Adipose tissue (tissue), 3 donors: ENCODE data around the gene VPS39. TPM values are rescaled to one million over a fixed set of nuclear protein-coding genes. Genes with fewer than 3 reads are reported as not detected.
"Not testable (repeated sequence)": the region's sequence is repeated elsewhere in the genome, so short reads cannot be mapped to it uniquely, and the experiment has no call there.

Experiments
- H3K27ac ChIP-seq: one replicate; pipeline ENCODE4 v1.5.1; 2013; ENCODE audit warnings: low read depth, low read length
- WGBS, 3 donors: extraction: QIAGEN DNeasy Blood & Tissue Kit; methylation state at CpG; one replicate each; pipeline ENCODE4 v1.1.7; 2013; 5-methylcytosine and 5-hydroxymethylcytosine counted together
- polyA plus RNA-seq, 3 donors: library from polyadenylated mRNA; stranded (reverse); fragments of 200-250 nt; gene quantifications; one replicate each; pipeline ENCODE4 v1.2.3, GENCODE V29; 2013
- donor health status: healthy with polysubstance abuse.
- donor health status: Bipolar disorder and iron deficiency.
- donor health status: healthy.

VPS39 gene
- polyA plus RNA-seq, result 10 to 100 TPM; 20.6 to 37.3 (median 29.9) TPM

DNA sequence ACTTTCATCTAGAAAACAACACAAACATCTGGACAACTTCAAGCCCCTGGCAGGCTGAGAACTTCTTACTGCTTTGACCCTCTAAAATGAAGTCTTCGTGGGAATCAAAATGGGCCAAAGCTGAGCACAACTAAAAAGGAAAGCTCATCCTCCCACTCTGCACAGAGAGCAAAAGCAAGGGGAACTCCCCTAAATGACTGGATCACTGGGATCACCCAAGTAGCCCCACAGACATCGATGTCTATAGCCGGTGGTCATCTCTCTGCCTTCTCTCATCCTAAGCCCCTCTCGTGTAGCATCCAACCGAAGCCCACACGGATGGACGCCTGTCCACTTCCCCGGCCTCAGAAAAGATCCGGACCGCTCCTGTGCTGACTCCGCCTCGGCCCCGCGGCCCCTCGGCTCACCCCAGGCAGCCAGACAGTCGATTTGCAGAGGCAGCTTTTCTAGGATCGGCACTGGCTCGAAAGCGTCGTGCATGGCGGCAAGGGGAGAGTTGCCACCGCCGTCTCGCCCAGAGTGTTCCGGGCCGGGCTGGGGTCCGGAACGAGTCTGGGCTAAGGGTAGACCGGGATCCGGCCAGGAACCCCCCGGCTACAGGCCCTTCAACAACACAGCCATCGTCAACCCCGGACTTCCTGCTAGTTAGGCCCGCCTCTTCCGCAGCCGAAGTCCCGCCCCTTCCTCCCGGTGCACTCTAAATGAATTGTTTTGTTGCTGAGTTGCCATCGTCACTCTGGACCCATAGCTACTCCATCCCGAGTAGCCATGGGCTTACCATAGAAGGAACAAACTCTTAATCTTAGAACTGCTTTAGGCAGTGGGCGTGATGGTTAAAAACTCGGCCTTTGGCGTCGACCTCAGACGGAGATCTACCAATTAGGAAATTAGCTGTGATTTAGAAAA lies at the start of gene VPS39:
TSS of gene VPS39 (minus strand) at position 631 of the 906 bp plus-strand sequence. CDS start at position 480, 151 bp downstream.
- no peak within 1 kb of the TSS for H3K27ac ChIP-seq
- WGBS, 3 donors, result 1 to 2% (median 2%) methylated on average over 45 of the region's 45 CpGs

DNA sequence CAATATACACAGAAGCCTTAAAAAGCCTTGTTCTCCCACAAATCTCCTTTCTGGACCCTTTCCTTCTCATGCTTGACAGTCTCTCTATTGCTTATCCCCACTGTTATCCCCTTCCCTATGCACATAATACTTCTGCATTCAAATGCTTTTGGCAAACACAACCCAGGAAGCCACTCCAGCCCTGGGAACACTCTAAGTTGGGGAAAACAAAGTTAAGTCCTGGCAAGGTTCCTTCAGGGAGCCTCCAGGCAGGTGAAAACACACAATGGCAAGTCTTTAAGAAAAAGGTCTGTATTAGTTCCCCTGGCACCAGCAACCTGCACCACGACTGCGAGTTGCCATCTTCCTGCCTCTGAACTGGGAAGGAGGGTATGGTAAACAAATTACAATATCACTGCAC lies 45.2 kb upstream of the VPS39 start:
- no peak overlapping the region for H3K27ac ChIP-seq

GRCh38 chr15:42240823-42241222 lies 32.7 kb upstream of the VPS39 start:
- no peak overlapping the region for H3K27ac ChIP-seq
- 93 to 100% (median 97%) methylated on average over 1 of the region's 1 CpG for WGBS, 3 donors

More for the DNA sequence above, 45.2 kb upstream of the VPS39 start:
- 84 to 100% (median 85%) methylated on average over 2 of the region's 2 CpGs for WGBS, 3 donors

GRCh38 chr15:42239528-42240182 lies 31.6 kb upstream of the VPS39 start:
- no peak overlapping the region for H3K27ac ChIP-seq

- no peak overlapping the region for H3K27ac ChIP-seq
- WGBS, 3 donors, result 57 to 99% (median 64%) methylated on average over 2 of the region's 2 CpGs
Observed at GRCh38 chr15:42233107-42233506, 25.0 kb upstream of the VPS39 start.

DNA sequence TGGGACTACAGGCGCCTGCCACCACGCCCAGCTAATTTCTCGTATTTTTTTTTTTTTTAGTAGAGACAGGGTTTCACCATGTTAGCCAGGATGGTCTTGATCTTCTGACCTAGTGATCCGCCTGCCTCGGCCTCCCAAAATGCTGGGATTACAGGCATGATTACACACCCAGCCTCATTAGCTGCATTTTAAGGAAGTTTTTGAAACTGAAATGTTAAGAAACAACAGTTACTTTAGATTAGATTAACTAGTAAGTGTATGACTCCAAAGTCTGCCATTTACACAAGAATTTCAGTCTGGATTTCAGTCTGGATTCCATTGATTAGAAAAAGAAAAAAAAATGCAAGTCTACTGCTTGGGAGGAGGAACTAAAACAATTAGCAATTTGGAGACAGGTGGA lies 24.5 kb upstream of the VPS39 start:
- 65 to 86% (median 71%) methylated on average over 3 to 5 of the region's 5 CpGs for WGBS, 3 donors
- H3K27ac ChIP-seq, result no peak overlapping the region

DNA sequence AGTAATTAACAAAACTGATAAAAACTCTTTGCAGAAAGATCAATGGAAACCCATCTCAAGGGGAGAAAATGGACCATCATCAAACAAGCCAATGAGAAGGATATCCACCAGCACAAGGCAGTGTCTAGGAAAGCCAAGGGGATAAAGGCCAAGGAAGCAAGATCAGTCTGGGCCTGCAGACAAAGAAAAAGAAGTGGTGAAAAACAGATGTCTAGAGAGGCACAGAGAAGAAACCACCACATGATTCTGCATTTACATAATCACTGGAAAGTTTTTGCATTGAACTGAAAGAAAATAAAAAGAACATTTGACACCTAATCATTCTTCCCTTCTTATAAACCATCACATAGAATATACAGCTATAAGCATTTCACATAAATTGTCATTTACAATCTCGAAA lies 23.0 kb upstream of the VPS39 start:
- H3K27ac ChIP-seq, result no peak overlapping the region
- 95 to 100% (median 98%) methylated on average over 1 of the region's 1 CpG for WGBS, 3 donors

GRCh38 chr15:42228981-42229380 lies 20.9 kb upstream of the VPS39 start:
- WGBS, 3 donors, result 93 to 99% (median 97%) methylated on average over 5 of the region's 5 CpGs
- not testable (repeated sequence) for H3K27ac ChIP-seq

DNA sequence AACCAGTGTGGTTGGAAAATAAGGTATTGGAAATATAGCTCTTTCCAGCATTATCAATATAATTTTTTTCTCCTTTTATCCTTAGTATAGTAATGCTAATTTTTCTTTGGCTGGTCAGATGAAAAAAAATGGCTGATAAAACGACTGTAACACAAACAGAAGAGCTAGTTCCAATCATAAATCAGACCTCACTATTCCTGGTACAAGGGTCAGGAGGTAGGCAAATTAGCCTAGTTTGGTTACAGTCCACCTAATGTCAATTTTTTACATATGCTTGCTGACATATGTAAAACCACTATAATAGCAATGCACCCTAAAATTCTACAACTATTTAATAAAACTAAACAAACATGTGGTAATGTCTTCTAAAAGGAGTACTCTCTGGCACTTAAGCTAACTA lies 19.9 kb upstream of the VPS39 start:
- 39 to 69% (median 46%) methylated on average over 1 of the region's 1 CpG for WGBS, 3 donors
- no peak overlapping the region for H3K27ac ChIP-seq

DNA sequence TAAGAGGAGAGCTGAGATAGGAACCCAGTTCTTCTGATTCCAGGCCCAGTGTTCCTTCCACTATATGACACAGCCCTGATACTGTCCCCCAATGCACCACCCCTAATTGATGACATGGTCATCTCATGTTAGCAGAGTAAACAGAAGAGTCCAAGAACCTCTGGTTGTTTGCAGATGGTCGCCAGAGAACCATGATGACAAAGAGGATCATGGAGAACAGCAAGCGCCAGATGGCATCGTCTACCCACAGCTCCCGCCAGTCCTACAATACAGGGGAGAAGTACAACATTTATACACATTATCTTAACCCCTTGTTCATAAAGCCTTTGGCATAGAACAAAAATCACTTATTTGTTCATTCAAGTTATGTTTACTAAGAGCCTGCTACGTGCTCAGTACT lies 18.5 kb upstream of the VPS39 start:
- no peak overlapping the region for H3K27ac ChIP-seq
- WGBS, 3 donors, result 87 to 95% (median 90%) methylated on average over 5 of the region's 5 CpGs

DNA sequence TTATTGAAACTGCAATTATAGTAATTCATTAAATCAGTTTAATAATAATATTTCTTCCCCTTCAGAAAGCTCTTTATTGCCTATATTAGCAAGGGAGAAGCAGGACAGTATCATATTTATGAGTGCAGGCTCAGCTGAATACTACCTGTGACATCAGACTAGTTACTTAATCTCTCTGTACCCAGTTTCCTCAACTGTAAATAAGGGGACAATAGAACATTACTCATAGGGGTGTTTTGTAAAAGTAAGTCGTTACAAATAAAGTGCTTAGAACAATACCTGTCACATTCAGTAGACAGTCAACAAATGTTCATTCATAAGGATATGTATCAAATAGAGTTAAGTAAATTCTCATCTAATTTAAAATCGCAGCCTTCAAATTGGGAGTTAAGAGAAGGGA lies 12.1 kb upstream of the VPS39 start:
- no peak overlapping the region for H3K27ac ChIP-seq
- 48 to 50% (median 49%) methylated on average over 2 of the region's 2 CpGs for WGBS, 3 donors

DNA sequence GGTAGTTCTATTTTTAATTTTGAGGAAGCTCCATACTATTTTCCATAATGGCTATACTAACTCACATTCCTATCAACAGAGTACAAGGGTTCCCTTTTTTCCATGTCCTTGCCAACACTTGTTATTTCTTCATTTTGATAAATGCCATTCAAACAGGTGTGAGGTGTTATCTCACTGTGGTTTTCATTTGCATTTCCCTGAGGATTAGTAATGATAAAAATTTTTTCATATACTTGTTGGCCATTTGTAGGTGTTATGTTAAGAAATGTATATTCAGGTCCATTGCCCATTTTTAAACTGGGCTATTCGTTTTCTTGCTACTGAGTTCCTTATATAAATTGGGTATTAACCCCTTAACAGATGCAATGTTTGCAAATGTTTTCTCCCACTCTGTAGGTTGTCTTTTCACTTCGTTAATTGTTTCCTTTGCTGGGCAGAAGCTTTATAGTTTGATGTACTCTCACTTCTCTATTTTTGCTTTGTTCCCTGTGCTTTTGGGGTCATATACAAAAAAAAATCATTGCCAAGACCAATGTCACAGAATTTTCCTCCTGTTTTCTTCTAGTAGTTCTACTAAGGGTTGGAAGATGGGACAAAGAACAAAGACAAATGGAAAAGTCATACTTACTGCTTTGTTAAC lies 11.0 kb upstream of the VPS39 start:
- 30 to 35% (median 30%) methylated on average over 2 of the region's 2 CpGs for WGBS, 3 donors
- no peak overlapping the region for H3K27ac ChIP-seq

GRCh38 chr15:42217568-42217967 lies 9.5 kb upstream of the VPS39 start:
- WGBS, 3 donors, result 84 to 94% (median 89%) methylated on average over 2 of the region's 2 CpGs
- H3K27ac ChIP-seq, result no peak overlapping the region

- WGBS, 3 donors, result 84 to 89% (median 87%) methylated on average over 4 of the region's 4 CpGs
- H3K27ac ChIP-seq, result no peak overlapping the region
Observed at GRCh38 chr15:42215913-42216829, 8.1 kb upstream of the VPS39 start.

DNA sequence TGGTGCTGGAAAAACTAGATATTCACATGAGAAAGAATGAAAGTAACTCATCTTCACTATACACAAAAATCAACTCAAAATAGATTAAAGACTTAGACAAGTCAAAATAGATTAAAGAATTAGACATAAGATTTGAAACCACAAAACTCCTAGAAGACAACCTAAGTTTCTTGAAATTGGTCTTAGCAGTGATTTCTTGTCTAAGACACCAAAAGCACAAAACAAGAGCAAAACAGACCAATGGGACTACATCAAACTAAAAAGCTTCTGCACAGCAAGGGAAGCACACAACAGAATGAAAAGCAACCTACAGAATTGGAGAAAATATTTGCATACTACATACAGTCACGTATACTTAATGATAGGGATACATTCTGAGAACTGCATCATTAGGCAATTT lies 6.5 kb upstream of the VPS39 start:
- H3K27ac ChIP-seq, result no peak overlapping the region
- WGBS, 3 donors, result 88 to 97% (median 89%) methylated on average over 1 of the region's 1 CpG

DNA sequence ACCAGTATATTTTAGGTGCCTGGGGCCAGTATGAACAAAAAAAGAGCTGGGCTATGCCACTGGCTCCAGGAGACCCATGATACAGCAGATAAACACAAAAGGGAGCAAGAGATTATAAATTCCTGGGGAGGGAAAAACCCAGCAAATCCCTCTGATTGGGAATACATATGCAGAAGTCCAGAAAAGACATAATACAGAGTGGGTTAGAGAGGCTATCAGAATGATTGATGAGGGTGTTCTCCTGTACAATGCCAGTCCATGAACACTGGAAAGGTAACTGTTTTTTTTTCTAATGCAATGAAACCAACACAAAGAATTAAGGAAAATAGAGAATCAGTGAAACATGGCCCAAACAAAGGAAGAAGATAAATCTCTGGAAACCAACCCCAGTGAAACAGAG lies 5.4 kb upstream of the VPS39 start:
- H3K27ac ChIP-seq, result no peak overlapping the region

- WGBS, 3 donors, result 67 to 93% (median 70%) methylated on average over 4 of the region's 4 CpGs
Observed at GRCh38 chr15:42210696-42211095, 2.6 kb upstream of the VPS39 start.

DNA sequence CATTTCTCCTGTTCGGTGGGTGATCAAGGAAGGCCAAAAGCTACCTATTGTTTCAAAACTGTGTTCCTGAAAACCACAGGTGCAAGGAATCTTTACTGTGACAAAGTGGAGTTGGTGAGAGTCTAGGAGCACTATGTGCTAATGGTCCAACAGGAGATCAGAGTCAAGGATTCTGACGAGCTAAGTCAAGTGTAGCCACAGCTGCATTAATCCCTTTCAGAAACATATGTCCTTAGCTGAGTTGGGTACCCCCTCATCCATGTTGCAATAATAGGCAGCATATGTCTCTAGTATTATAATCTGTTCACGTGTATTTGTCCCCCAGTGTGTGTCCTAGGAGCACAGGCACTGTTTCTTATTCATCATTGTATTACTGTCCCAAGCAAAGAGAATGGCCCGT lies 1.7 kb downstream of the VPS39 start:
- WGBS, 3 donors, result 73 to 84% (median 82%) methylated on average over 4 of the region's 4 CpGs

More at GRCh38 chr15:42210696-42211095, 2.6 kb upstream of the VPS39 start:
- no peak overlapping the region for H3K27ac ChIP-seq

More for the DNA sequence above, 1.7 kb downstream of the VPS39 start:
- no peak overlapping the region for H3K27ac ChIP-seq
